Stimulated activated CD8-positive, alpha-beta memory T cell treated with anti-CD3 and anti-CD28 coated beads, Interleukin-2, amount 100 ng/mL, for 48 hours (primary cell): ENCODE data around the gene SMDT1.
"Not testable (repeated sequence)": the region's sequence is repeated elsewhere in the genome, so short reads cannot be mapped to it uniquely, and the experiment has no call there.

Source experiments
- DNase-seq, 2 donors: peaks; one replicate each; pipeline ENCODE4 v3.0.0-alpha.2; 2020; ENCODE audit warnings: low read depth in 2 of 2

Gene SMDT1

DNA sequence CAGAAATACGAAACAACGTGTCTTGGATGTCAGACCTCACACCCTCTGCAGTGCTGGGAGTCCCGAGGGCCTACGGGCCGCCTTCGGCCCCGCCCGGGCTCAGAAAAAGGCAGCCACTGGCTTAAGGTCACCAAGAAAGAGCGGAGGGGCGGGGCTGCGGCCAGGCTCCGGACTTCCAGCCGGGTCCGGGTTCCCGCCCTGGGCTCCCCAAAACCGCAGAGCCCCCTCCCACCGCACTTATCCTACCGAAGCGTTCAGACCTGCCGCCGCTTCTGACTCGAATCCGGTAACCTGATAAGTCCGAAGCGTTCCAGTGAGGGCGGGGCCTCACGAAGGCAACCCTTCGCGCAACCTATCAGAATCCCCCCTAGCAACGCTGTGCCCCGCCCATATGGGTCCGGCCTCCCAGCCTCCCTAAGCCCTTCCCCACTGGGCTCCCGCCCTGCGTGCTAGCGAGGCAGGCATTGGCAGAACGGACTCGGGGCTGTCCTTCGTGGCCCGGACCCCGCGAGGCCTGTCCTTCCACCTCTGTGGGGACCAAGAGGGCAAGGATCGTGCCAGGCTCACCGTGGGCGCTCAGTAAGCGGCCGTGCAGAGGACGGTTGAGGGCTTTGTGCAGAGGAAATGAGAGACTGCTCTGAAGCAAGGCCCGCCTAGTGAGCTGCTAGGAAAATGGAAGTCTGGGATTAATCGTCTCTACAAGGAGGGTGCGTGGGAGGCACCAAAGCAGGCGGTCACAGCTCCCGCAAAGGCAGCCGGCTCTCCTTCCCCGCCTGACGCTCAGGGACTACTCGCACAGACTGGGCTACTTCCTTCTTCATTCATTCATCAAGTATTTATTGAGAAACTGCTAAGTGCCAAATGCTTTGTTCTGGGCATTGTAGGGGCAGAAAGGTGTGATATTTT is 8.7 kb upstream of the SMDT1 start, which contains the start of gene NAGA:
Gene NAGA (minus strand): TSS at position 296 of the 906 bp plus-strand sequence. CDS start 515 bp downstream, outside the sequence.
- DNase-seq, result peak; percentile 80 to 93

DNA sequence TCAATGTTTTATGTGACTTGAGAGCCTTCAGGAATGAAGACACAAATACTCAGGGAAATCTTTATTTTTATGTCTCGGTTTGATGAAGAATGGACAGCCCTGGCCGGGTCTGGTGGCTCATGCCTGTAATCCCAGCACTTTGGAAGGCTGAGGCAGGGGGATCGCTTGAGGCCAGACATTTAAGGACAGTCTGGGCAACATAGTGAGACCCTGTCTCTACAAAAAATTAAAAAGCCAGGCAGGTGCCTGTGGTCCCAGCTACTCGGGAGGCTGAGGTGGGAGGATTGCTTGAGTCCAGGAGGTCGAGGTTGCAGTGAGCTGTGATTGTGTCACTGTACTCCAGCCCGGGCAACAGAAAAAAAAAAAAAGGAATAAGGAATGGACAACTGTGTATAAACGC is 8.0 kb upstream of the SMDT1 start:
- not testable (repeated sequence) for DNase-seq

DNA sequence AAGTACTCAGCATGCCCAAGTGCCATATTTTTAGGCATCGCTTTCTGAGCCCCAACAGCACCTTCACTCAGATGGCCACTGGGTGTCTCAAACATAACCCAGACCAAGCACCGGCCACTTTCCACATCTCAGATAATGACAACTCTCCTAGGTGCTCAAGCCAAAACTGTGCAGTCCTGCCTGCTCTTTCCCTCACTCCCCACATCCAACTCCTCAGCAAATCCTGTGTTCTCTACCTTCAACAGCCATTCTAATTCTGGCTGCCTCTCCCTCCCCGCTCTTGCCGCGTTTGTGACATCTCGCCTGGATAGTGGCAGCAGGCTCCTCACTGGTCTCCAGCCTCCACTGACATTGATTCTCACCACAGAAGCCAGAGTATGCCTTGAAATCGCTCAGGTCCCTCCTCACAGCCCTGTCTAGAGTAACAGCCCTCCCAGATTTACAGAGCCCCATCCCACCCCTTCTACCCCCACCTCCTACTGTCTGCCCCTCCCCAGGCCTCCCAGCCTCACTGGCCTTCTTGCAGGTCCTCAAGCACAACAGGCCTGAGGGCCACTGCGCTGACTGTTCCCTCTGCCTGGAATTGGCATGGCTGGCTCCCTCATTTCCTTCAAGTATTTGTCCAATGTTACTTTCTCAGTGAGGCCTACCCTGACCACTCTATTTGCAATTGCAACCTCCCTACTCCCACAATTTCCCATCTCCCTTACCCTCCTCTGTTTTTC is 6.7 kb upstream of the SMDT1 start:
- no peak for DNase-seq

DNA sequence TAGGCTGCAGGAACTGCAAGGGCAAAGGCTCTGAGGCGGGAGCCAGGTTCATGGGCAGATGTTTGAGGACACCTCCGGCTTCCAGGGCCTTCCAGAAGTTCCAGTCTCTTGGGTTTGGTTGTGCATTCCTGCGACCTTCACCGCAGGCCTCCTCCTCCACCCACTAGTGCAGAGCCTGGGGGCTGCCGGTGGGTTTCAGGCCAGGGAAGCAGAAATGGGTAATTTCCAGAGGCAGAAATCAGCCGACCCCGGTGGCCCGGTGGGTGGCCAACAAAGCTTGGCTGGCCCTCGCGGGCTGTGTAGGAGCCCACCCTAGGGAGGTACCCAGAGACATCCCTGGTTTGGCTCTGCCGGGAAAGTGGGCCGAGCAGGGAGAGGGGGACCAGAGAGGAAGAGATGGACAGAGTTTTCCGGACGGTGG is 5.9 kb upstream of the SMDT1 start:
- no peak for DNase-seq

DNA sequence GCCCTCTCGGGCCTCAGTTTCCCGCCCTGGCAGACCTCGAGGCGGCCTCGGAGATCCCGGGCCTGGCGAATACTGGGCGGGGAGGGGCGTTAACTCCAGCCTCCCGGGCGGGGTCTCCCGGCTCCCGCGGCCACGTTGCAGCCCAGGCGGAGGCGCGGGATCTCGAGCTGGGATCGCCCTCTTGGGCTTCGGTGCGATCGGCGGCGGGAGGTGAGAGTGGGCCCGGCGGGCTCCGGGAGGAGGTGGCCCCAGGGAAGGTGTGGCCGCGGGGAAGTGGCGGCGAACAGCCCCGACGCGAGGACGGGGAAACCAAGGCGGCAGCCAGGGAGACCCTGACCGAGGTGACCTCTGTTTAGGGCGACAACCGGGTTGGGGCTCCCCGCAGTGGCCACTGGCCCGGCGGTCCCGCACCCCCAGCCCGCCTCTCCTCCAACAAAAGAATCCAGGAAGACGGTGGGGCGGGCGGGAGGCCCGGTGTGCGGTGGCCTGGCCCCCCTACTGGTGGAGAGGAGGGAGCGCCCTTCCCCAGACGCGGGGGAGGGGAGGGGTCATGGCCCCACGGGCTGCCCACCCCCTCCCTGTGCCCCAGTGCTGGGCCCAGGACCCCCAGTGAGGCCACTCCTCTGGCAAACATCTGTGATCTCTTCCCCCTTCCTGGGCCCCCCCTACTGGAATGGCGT is 5.2 kb upstream of the SMDT1 start, which contains the start of gene PHETA2:
Gene PHETA2 (plus strand): TSS at position 117 of the 680 bp plus-strand sequence. CDS start 3,046 bp downstream, outside the sequence.
- DNase-seq, result peak; percentile 36 to 37

DNA sequence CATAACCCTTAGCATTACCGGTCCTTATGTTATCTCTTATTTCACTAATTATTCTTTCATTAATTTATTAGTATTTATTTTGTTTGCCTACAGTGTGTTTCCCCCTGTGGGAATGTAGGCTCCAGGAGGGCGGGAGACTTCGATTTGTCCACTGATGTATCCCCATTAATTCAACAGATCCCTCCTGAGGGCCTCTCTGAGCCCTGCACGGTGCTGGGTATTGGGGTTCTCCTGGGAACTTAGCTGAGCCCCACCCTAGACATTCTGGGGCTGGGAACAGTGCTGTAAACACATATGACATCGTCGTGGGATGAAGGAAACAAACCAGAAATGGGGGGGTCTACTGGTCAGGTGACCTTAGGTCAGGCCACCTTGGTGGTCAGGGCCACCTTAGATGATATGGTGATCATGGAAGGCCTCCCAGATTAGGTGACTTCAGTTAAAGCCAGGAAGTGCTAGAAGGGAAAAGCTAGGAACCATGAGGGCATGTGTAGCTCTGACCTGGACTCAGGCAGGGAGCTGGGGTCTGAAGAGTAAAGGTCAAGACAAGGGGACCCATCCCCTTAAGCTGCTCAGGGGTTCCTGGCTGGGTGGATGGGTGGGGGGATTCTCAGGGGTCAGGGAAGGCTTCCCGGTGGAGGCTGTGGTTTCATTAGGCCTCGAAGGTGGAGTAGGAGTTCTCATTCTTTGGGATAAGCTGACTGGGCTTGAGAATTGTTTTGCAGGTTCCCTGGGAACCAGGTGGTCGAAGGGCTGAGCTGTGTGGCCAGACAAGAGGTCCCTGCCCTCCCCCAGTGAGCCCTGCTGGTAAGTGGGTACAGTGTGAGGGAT is 4.4 kb upstream of the SMDT1 start:
- no peak for DNase-seq

DNA sequence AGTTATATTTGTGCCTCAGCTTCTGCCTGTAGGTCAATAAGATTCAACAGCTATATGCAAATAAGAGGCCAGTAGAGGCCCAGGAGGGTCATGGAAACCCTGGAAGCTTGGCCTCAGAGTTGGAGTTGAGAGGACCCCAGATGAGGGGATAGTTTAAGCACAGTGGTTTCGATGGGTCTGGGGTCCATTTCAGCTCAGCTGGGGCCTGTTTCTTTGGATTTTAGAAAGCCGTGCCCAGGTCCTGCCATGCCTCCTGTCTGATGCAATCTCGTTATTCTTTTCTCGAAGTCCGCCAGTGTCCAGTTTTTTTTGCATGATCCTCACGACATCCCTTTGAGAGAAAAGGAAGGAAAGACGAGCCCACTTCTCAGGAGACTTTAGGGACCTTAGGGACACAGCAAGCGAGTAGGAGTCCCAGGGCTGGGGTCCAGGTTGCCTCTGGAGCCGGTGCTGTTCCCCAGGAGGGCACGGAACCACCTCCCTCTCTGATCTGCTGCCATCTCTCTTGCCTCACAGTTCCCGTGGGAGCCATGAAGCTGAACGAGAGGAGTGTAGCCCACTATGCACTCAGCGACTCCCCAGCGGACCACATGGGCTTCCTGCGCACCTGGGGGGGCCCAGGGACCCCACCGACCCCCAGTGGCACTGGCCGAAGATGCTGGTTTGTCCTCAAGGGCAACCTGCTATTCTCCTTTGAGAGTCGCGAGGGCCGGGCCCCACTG is 2.6 kb upstream of the SMDT1 start:
- DNase-seq, result no peak

DNA sequence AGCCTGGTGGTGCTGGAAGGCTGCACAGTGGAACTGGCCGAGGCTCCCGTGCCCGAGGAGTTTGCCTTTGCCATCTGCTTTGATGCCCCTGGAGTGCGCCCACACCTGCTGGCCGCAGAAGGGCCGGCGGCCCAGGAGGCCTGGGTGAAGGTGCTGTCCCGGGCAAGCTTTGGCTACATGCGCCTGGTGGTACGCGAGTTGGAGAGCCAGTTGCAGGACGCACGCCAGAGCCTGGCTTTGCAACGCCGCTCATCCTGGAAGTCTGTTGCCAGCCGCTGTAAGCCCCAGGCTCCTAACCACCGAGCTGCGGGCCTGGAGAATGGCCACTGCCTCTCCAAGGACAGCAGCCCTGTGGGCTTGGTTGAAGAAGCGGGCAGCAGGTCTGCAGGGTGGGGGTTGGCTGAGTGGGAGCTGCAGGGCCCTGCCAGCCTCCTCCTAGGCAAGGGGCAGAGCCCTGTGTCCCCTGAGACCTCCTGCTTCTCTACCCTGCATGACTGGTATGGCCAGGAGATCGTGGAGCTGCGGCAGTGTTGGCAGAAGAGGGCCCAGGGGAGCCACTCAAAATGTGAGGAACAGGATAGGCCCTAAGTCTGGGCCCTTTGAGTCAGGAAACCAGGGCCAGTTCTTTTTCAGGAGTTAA is 1.9 kb upstream of the SMDT1 start:
- DNase-seq, result no peak

DNA sequence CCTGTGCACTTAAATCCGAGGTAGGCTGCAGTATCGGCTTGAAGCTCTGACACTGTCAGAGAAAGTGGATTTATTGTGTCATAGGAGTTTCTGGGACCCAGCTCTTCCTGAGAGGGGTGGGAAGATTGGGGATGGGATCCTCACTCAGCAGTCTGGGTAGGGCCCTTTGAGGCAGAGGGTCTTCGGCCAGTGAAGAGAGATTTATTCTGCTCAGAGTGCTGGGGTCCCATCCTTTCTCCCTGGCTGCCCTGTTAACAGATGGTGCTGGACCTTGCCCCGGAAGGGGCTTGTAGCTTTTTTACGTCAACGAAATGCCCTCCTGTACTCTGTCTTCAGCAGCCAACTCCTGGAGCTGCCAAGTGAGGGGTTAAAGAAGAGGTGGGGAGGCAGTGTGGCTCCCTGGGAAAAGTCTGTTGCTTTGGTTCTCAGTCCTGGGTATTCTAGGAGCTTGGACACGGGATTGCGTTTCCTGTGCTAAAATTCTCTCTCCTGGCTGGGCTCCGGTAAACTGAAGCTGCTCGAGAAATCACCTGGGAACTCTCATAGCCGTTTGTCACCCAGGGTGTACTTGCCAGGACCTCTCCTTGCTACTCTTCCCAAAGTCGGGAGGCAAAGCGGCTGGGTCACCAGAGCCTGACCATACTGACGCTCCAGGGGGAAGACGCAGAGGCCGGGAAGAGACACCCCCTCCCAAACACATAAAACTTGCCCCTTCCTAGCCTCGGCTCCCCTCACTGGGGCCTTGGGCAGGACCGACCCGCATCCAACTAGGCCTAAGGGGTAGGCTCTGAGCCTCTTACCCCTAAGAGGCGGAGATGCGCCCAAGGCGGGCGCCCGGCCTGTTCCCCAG is 806 bp upstream of the SMDT1 start:
- no peak for DNase-seq

DNA sequence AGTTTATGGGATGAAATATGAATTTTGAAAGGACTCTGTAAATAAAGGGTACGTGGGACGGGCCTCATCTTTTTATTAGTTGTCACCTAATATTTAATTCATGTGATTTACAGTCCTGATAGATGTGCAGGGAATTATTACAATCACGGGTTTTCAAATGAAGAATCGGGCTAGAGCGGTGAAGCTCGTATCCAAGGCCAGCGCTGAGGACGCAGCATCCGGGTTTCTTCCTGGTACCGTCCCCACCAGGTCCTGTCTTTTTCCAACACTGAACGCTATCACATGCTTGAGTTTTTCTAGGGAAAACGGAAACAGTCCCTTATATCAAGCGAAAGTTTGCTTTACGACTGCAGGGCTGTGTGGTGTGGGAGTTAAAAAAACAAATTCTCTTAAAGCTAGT is 787 bp downstream of the SMDT1 start:
- no peak for DNase-seq

DNA sequence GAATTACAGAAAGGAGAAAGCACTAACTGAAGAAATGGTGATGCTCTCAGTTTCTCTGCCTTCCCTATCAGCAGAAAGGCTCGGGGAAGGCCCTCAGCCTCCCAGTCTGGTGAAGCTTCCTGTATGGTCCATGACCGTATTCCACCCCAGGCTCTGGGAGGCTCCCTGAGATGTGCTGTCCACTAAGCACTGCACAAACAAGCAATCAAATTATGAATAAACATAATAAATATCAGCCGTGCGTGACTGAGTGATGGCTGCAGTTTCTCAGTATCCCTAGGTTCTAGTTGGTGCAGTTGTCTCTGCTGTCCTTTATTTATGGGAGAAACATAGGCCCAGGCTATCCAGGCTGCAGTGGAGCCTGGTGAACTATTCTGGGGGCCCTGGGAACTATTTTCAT is 3.6 kb downstream of the SMDT1 start:
- DNase-seq, result no peak

DNA sequence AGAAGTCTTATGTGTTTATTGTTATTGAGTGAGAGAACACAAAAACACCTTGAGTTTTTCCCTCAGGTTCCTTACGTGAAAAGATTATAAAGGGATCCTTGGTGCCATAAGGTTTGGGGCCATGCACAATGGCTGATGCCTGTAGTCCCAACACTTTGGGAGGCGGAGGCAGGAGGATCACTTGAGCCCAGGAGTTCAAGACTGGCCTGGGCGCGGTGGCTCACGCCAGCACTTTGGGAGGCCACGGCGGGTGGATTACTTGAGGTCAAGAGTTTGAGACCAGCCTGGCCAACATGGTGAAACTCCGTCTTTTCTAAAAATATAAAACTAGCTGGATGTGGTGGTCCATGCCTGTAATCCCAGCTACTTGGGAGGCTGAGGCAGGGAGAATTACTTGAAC is 5.4 kb downstream of the SMDT1 start:
- no peak for DNase-seq

DNA sequence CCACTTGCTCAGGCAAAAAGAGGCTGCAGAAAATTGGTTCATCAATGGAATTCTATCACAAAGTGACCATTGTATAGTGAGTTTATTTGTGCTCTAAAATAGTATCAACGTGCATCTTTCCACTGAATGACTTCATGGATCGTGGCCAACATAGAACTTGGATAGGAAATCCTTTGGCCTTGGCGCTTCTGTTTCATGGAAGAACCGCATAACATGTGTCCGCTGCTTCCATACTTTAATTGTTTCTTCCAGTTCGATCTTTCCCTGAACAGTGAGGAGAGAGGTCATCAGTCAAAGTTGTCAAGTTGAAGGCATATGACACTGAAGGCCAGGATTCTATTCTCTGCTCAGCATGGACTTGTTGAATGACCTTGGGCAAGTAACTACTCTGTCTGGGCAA is 6.6 kb downstream of the SMDT1 start:
- no peak for DNase-seq

DNA sequence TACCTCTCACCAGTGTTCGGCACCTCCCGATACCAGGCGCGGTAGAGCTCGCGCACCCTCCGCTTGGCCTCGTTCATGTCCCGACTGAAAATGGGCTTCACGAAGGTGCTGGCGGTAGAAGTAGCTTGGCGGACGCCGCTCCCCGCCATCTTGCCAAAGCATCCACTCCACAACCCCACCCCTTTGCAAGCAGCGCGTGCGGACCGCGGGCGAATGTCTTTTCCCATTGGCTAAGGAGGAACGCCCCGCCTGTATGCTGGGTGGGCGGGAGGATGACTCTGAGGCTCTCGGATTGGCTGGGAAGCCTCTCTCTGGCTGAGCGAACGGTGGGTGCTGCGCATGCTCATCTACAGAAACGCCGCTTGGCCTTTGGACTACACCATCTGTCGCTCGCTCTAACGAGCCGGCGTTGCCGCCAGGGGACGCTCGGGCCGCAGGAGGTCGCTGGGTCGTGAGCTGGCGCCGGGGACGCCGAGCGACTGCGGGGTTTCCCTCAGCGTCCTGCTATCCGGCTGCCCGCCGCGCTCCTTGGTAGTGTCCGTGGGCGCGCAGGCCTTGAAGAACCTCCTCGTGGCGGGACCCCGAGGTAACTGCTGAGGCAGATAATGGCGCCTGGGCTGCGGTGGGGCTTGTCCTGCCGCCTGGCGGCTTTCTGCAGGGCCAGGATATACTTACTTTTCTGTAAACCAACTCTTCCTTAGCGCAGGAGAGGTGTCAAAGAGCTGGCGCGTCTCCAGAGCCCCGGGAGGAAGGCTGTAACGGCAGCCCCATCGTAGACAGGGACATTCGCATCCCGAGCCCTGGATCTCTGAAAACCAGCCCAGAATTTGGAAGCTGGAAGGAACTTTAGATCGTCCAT is 11.3 kb downstream of the SMDT1 start, which contains the start of gene NDUFA6:
Gene NDUFA6 (minus strand): TSS at position 177 of the 859 bp plus-strand sequence. CDS start 28 bp downstream, at position 149.
- peak; percentile 95 to 96 for DNase-seq

DNA sequence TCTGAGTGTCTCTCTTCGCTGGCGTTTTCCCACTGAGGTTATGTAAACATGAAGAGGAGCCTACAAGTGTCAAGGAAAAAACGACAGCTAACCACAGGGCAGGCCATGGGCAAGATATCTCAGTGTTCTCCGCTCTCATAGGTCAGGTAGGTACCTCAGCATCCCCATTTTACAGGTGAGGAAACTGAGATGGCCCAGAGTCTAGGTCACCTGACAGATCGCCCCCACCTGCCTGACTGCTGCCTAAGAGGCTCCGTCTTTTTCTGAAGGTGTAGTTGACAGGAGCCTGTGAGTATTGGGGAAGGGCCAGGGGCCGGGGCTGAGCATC is 11.9 kb downstream of the SMDT1 start:
- no peak for DNase-seq

DNA sequence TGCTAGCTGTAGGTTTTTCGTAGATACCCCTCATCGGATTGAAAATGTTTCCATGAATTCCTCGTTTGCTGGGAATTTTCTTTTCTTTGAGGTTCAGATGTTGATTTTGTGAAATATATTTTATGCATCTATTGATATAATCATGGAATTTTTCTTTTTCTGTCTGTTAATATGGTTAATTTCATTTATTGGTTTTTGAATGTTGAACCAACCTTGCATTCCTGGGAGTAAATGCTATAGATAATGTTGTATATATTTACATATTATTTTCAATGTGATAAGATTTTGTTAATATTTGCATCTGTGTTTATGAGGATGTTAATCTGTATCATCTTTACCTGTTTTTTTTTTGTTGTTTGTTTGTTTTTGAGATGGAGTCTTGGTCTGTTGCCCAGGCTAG is 21.7 kb downstream of the SMDT1 start:
- DNase-seq, result no peak

DNA sequence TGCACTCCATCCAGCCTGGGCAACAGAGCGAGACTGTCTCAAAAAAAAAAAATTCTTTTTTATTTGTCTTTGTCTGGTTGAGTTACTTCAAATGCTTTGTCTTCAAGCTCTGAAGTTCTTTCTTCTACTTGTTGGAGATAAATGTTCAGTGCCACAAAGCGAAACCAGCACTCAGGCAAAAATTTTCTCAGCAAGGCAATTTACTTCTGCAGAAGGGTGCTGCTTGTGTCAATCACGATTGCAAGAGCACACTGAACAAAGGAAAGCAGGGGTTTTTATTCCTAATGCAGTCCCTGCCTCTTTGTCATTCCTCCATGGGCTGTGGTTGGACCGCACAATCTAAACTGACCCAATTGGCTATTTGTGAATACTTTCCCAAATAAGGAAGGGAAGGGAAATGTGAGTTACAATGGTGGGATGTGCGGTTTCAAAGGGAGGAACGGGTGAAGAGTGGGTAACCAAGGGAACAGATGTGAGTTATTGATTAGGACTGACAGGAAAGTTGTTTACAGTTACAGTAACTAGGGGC is 24.9 kb downstream of the SMDT1 start:
- DNase-seq, result not testable (repeated sequence)

DNA sequence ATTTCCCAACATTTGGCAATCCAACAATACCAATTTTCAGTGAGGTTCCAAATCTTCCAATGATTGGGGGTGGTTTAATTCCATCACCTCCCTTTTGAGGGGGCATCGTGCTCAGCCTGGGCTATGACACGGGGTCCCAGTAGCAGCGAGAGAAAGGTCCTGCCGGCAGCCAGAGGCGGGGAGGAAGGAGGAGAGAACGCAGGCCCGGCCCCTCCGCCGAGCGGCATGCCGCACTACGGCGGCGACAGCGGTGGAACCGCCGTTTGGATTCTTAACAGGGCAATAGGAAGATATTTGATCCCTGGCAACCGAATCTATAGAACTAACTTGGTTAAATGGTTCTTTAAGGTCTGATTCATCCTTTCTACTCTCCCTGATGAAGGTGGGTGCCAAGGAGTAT is 29.3 kb downstream of the SMDT1 start:
- no peak for DNase-seq
